Measurements from ENCODE around the gene RELN. TPM values are rescaled to one million over a fixed set of nuclear protein-coding genes. Genes with fewer than 3 reads are reported as not detected.

RELN gene
- total RNA-seq, 1 donor from 2014 or later = 0.44 TPM

DNA sequence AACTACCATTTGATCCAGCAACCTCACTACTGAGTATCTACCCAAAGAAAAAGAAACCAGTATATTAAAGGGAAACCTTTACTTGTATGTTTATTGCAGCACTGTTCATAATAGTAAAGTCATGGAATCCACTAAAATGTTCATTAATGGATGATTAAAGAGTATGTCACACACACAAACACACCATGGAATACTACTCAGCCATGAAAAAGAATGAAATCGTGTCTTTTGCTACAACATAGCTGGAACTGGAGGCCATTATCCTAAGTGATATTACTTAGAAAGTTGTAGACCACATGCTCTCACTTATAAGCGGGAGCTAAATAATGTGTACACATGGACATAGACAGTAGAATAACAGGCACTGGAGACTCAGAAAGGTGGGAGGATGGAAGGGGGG lies 340.4 kb downstream of the RELN start:
- DNase-seq = no peak
- no peaks in the 10 kb centered on the region for H3K27me3 ChIP-seq (ENCODE audit: low read depth)
- no peak overlapping the region for H3K27ac ChIP-seq (replicated peaks)
- H3K4me3 ChIP-seq = no peak overlapping the region
- peaks cover 51% of the 10 kb centered on the region for H3K9me3 ChIP-seq (replicated peaks)
- no peaks in the 10 kb centered on the region for H3K36me3 ChIP-seq
- TF ChIP-seq, protein P1, sequence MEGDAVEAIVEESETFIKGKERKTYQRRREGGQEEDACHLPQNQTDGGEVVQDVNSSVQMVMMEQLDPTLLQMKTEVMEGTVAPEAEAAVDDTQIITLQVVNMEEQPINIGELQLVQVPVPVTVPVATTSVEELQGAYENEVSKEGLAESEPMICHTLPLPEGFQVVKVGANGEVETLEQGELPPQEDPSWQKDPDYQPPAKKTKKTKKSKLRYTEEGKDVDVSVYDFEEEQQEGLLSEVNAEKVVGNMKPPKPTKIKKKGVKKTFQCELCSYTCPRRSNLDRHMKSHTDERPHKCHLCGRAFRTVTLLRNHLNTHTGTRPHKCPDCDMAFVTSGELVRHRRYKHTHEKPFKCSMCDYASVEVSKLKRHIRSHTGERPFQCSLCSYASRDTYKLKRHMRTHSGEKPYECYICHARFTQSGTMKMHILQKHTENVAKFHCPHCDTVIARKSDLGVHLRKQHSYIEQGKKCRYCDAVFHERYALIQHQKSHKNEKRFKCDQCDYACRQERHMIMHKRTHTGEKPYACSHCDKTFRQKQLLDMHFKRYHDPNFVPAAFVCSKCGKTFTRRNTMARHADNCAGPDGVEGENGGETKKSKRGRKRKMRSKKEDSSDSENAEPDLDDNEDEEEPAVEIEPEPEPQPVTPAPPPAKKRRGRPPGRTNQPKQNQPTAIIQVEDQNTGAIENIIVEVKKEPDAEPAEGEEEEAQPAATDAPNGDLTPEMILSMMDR (IDR thresholded peaks at IDR 0.05; ENCODE audit: borderline replicate concordance) = no peak
- intact Hi-C loops (cut with micrococcal nuclease) = no loop called here
- no peaks in the 10 kb centered on the region for H3K4me1 ChIP-seq

DNA sequence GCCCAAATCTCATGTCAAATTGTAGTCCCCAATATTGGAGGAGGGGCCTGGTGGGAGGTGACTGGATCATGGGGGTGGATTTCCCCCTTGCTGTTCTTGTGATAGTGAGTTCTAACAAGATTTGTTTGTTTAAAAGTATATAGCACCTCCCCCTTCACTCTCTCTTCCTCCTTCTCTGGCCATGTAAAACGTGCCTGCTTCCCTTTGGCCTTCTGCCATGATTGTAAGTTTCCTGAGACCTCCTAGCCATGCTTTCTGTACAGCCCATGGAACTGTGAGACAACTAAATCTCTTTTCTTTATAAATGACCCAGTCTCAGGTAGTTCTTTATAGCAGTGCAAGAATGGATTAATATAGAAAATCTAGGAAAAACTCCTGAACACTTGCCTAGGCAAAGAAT lies 341.3 kb downstream of the RELN start:
- no peaks in the 10 kb centered on the region for H3K4me1 ChIP-seq
- no peak overlapping the region for H3K27ac ChIP-seq (replicated peaks)
- H3K9me3 ChIP-seq (replicated peaks) = peaks cover 60% of the 10 kb centered on the region
- intact Hi-C loops (cut with micrococcal nuclease) = no loop called here
- H3K36me3 ChIP-seq = no peaks in the 10 kb centered on the region
- TF ChIP-seq, protein P1 (IDR thresholded peaks at IDR 0.05; ENCODE audit: borderline replicate concordance) = no peak
- no peak overlapping the region for H3K4me3 ChIP-seq
- no peak for DNase-seq
- no peaks in the 10 kb centered on the region for H3K27me3 ChIP-seq (ENCODE audit: low read depth)

DNA sequence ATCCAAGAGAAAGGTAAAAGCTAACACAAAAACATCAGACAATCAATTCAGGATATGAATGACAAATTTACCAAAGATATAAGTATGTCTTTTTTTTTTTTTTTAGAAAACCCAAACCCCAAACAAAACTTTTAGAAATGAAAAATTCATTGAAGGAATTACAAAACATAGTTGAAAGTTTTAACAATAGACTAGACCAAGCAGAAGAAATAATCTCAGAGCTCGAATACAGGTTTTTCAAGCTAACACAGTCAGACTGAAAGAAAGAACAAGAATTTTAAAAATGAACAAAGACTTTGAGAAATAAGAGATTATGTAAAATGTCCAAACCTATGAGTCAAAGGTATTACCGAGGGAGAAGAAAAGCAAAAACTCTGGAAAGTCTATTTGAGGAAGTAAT lies 345.1 kb downstream of the RELN start:
- no peak overlapping the region for H3K4me3 ChIP-seq
- H3K4me1 ChIP-seq = no peaks in the 10 kb centered on the region
- TF ChIP-seq, protein P1 (IDR thresholded peaks at IDR 0.05; ENCODE audit: borderline replicate concordance) = no peak
- no peak for DNase-seq
- intact Hi-C loops (cut with micrococcal nuclease) = no loop called here
- H3K9me3 ChIP-seq (replicated peaks) = peaks cover 60% of the 10 kb centered on the region
- no peaks in the 10 kb centered on the region for H3K27me3 ChIP-seq (ENCODE audit: low read depth)
- no peaks in the 10 kb centered on the region for H3K36me3 ChIP-seq
- no peak overlapping the region for H3K27ac ChIP-seq (replicated peaks)

DNA sequence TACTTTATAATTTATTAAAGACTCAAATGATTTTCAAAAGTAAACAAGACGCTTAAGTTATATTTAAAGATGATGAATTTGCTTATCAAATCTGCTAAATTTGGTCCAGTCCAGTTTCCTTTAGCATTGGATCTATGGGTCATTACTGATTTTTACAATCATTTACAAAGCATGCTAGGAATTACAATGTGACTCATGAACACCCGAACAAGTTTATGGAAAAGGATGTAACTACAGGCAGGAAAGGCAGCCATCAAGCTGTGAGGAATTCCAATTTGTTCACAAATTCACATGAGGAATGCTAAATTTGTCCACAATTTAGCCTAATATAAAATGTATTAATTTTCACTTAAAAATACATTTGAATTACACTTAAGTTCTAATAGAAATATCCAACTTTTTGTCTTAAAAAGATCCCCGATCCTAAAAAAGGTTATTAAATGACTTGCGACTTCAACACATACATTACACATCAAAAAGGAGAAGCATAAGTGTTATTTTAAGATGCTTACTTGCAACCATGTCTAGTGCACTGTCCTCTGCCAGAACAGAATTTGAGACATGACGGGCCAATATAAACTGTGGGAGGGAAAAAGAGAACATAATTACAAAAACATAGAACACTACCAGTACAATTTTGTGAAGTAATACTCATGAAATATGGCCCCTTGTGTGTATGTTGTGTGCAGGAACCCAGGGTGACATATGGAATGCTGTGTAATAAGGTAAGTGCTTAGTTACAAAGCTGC lies 349.3 kb downstream of the RELN start:
- Histone ChIP-seq H3K36me3 (no peaks in the 10 kb centered on the region), H3K27me3 (ENCODE audit: low read depth) (no peaks in the 10 kb centered on the region), H3K9me3 (replicated peaks) (peaks cover 20% of the 10 kb centered on the region), H3K27ac (replicated peaks) (no peak overlapping the region), H3K4me1 (no peaks in the 10 kb centered on the region), H3K4me3 (no peak overlapping the region)
- DNase-seq = no peak
- intact Hi-C loops (cut with micrococcal nuclease) = no loop called here
- TF ChIP-seq, protein P1 (IDR thresholded peaks at IDR 0.05; ENCODE audit: borderline replicate concordance) = no peak

DNA sequence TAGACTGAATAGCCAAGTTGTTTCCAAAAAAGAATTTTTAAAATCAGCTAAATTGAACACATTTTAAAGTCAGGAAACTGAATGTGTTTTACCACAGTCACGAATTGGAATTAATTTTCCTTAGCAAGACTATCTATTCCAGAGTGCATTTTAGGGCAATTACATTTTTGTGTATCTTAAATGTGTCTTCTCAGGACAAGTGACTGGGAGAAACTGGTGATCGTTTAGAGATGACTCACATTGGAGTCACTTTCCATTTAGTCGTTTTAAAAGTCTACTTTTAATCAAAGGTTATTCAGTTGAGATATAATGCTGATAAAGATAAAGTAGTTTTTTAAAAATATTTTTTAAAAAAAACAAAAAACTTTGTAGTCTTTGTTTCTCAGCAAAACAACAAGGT lies 351.7 kb downstream of the RELN start:
- no peaks in the 10 kb centered on the region for H3K36me3 ChIP-seq
- H3K4me3 ChIP-seq = no peak overlapping the region
- no peak for DNase-seq
- no peaks in the 10 kb centered on the region for H3K9me3 ChIP-seq (replicated peaks)
- no peaks in the 10 kb centered on the region for H3K4me1 ChIP-seq
- H3K27ac ChIP-seq (replicated peaks) = no peak overlapping the region
- H3K27me3 ChIP-seq (ENCODE audit: low read depth) = no peaks in the 10 kb centered on the region
- TF ChIP-seq, protein P1 (IDR thresholded peaks at IDR 0.05; ENCODE audit: borderline replicate concordance) = no peak
- intact Hi-C loops (cut with micrococcal nuclease) = no loop called here
